PC-3 (cell line): ENCODE results near the gene OR13C8. TPM values are rescaled to one million over a fixed set of nuclear protein-coding genes. Genes with fewer than 3 reads are reported as not detected.

ENCODE experiments used
- ATAC-seq: fragments of 200-7000 bp; cut with Tn5 transposase; 2 replicates; pipeline ENCODE4 v1.9.1; 2020; ENCODE audit warnings: mild to moderate bottlenecking, moderate library complexity
- BruUV-seq: library from RNA; stranded (reverse); fragments of 400-500 nt; replicated peaks from 2 replicates; lab custom pipeline; 2021; lab: Mats Ljungman, UMichigan
- CTCF ChIA-PET: fragments of 300-600 bp; sonication (Branson Sonifier 250); formaldehyde crosslinking; loops from one replicate; lab custom pipeline; 2022; ENCODE audit warnings: antibody characterized with exemption; lab: Charles Lee
- POLR2A ChIA-PET: fragments of 300-600 bp; sonication (Branson Sonifier 250); formaldehyde crosslinking; loops from one replicate; lab custom pipeline; 2022; ENCODE audit warnings: antibody characterized with exemption; ENCODE audit not compliant: unreplicated experiment; lab: Charles Lee
- DNase-seq: peaks from one replicate; pipeline ENCODE4 v3.0.0-alpha.2; 2015
- H2AFZ ChIP-seq: fragments of 300-600 bp; sonication (generic); 2 replicates; pipeline ENCODE4 v1.6.0; 2016; ENCODE audit warnings: antibody characterized with exemption, low read length
- H3F3A ChIP-seq: fragments of 300-600 bp; sonication (generic); one replicate; pipeline ENCODE4 v1.6.0; 2017; ENCODE audit warnings: antibody characterized with exemption, low read length, control low read depth, mild to moderate bottlenecking; ENCODE audit not compliant: unreplicated experiment
- H3K27ac ChIP-seq: fragments of 300-600 bp; sonication (generic); 2 replicates; pipeline ENCODE4 v1.5.1; 2016; ENCODE audit warnings: mild to moderate bottlenecking, low read length
- H3K27me3 ChIP-seq: fragments of 300-600 bp; sonication (generic); 2 replicates; pipeline ENCODE4 v1.6.1; 2016; ENCODE audit warnings: low read length, mixed read lengths
- H3K36me3 ChIP-seq: fragments of 300-600 bp; sonication (generic); 2 replicates; pipeline ENCODE4 v1.6.1; 2016; ENCODE audit warnings: low read depth, mixed run types, low read length, mixed read lengths
- H3K4me1 ChIP-seq: fragments of 300-600 bp; sonication (generic); 2 replicates; pipeline ENCODE4 v1.5.1; 2016; ENCODE audit warnings: low read length; ENCODE audit not compliant: insufficient read depth
- H3K4me2 ChIP-seq: fragments of 300-600 bp; sonication (generic); 2 replicates; pipeline ENCODE4 v1.6.0; 2016; ENCODE audit warnings: low read length
- H3K4me3 ChIP-seq: fragments of 300-600 bp; sonication (generic); 2 replicates; pipeline ENCODE4 v1.5.1; 2016; ENCODE audit warnings: mild to moderate bottlenecking, low read length, mixed read lengths
- H3K79me2 ChIP-seq: fragments of 300-600 bp; sonication (generic); 2 replicates; pipeline ENCODE4 v1.6.1; 2017; ENCODE audit warnings: low read length, mixed read lengths
- H3K9ac ChIP-seq: fragments of 300-600 bp; sonication (generic); 2 replicates; pipeline ENCODE4 v1.6.0; 2016; ENCODE audit warnings: mild to moderate bottlenecking, low read length
- H3K9me2 ChIP-seq: fragments of 300-600 bp; sonication (generic); replicated peaks from 2 replicates; pipeline ENCODE4 v1.6.1; 2016; ENCODE audit warnings: mixed run types, low read length, mixed read lengths
- H3K9me3 ChIP-seq: fragments of 300-600 bp; sonication (generic); 2 replicates; pipeline ENCODE4 v1.6.1; 2016; ENCODE audit warnings: low read length, mixed read lengths
- H4K20me1 ChIP-seq: fragments of 300-600 bp; sonication (generic); 2 replicates; pipeline ENCODE4 v1.6.1; 2016; ENCODE audit warnings: low read length, mixed read lengths
- CTCF ChIP-seq: fragments of 300-600 bp; sonication (generic); conservative IDR thresholded peaks from 2 replicates; pipeline ENCODE4 v1.5.1; 2017; ENCODE audit warnings: antibody characterized with exemption, low read depth, mild to moderate bottlenecking, low read length
- EZH2 ChIP-seq: fragments of 300-600 bp; sonication (generic); IDR thresholded peaks from one replicate; pipeline ENCODE4 v1.6.1; 2017; ENCODE audit warnings: antibody characterized with exemption, mild to moderate bottlenecking, low read length; ENCODE audit not compliant: unreplicated experiment
- EZH2phosphoT487 ChIP-seq: fragments of 300-600 bp; sonication (generic); IDR thresholded peaks from 2 replicates; pipeline ENCODE4 v1.6.1; 2018; ENCODE audit warnings: mild to moderate bottlenecking, antibody characterized with exemption, low read length, borderline replicate concordance
- intact Hi-C: fragments of 100-400 bp; cut with micrococcal nuclease; formaldehyde crosslinking; loops from 2 replicates; pipeline ENCODE4 v1.9.0; 2023
- total RNA-seq: library from RNA; depleted of rRNA; stranded (reverse); fragments of >200 nt; gene quantifications from 2 replicates; pipeline ENCODE4 v1.2.3, GENCODE V29; 2014

Gene OR13C8
- total RNA-seq, 1 experiment from 2014 or later: not detected

- ChIA-PET CTCF (no interaction called here), POLR2A (no interaction called here)
- Histone ChIP-seq H3K9me2 (no peaks in the 10 kb centered on the region), H3K79me2 (no peaks in the 10 kb centered on the region), H3K27ac (no peak overlapping the region), H3K27me3 (no peaks in the 10 kb centered on the region), H3K36me3 (no peaks in the 10 kb centered on the region), H4K20me1 (no peaks in the 10 kb centered on the region), H3K4me2 (no peak overlapping the region), H3K4me1 (no peaks in the 10 kb centered on the region), H3K9me3 (no peaks in the 10 kb centered on the region), H3K9ac (no peak overlapping the region), H2AFZ (no peak overlapping the region), H3F3A (no peaks in the 10 kb centered on the region), H3K4me3 (no peak overlapping the region)
- BruUV-seq: no TSS peak
- intact Hi-C loops: no loop called here
- TF ChIP-seq CTCF (no peak), EZH2phosphoT487 (no peak), EZH2 (no peak)
- ATAC-seq (no peak), DNase-seq (no peak)
These were observed 8.3 kb downstream of the OR13C8 start for GRCh38 chr9:104577263-104577662.

GRCh38 chr9:104580562-104580961 is 11.6 kb downstream of the OR13C8 start:
- Histone ChIP-seq H3K4me3 (no peak overlapping the region), H3K27ac (no peak overlapping the region), H3K9me3 (no peaks in the 10 kb centered on the region), H3K4me2 (no peak overlapping the region), H3K79me2 (no peaks in the 10 kb centered on the region), H2AFZ (no peak overlapping the region), H3K27me3 (no peaks in the 10 kb centered on the region), H3K9ac (no peak overlapping the region), H3K36me3 (no peaks in the 10 kb centered on the region), H3F3A (no peaks in the 10 kb centered on the region), H3K4me1 (no peaks in the 10 kb centered on the region), H3K9me2 (no peaks in the 10 kb centered on the region), H4K20me1 (no peaks in the 10 kb centered on the region)
- TF ChIP-seq EZH2phosphoT487 (no peak), EZH2 (no peak), CTCF (no peak)
- BruUV-seq: no TSS peak
- POLR2A ChIA-PET: no interaction called here
- DNase-seq: no peak
- CTCF ChIA-PET: no interaction called here
- ATAC-seq: no peak
- intact Hi-C loops: no loop called here

- no peaks in the 10 kb centered on the region for H3K4me1 ChIP-seq
These were observed 17.7 kb downstream of the OR13C8 start for GRCh38 chr9:104586496-104587180.

More at GRCh38 chr9:104586496-104587180, 17.7 kb downstream of the OR13C8 start:
- Histone ChIP-seq H3F3A (no peaks in the 10 kb centered on the region), H3K36me3 (no peaks in the 10 kb centered on the region), H3K27me3 (no peaks in the 10 kb centered on the region), H3K9me2 (no peaks in the 10 kb centered on the region), H3K9ac (no peak overlapping the region), H3K9me3 (no peaks in the 10 kb centered on the region), H3K27ac (no peak overlapping the region), H3K4me2 (no peak overlapping the region), H2AFZ (no peak overlapping the region), H3K79me2 (no peaks in the 10 kb centered on the region), H3K4me3 (no peak overlapping the region), H4K20me1 (no peaks in the 10 kb centered on the region)
- TF ChIP-seq EZH2 (no peak), CTCF (no peak), EZH2phosphoT487 (no peak)
- ChIA-PET CTCF (no interaction called here), POLR2A (no interaction called here)
- ATAC-seq (no peak), DNase-seq (no peak)
- intact Hi-C loops: no loop called here
- no TSS peak for BruUV-seq
